NB4 (cell line): ENCODE data around the gene PIGB.

Experiments used
- DNase-seq: peaks from one replicate; pipeline ENCODE4 v3.0.0; 2010; ENCODE audit warnings: low read depth
- H3K4me3 ChIP-seq: one replicate; pipeline ENCODE4 v1.5.1; 2011; ENCODE audit warnings: mild to moderate bottlenecking, low read depth, low read length, moderate library complexity
- CTCF ChIP-seq: IDR thresholded peaks from one replicate; pipeline ENCODE4 v1.5.1; 2012; ENCODE audit warnings: low read depth, low read length
- MAX ChIP-seq: IDR thresholded peaks from 2 replicates; pipeline ENCODE4 v1.6.1; 2011; ENCODE audit warnings: low read depth, low read length
- MYC ChIP-seq: IDR thresholded peaks from 2 replicates; pipeline ENCODE4 v1.6.1; 2011; ENCODE audit warnings: low read depth, low read length

The PIGB gene

GRCh38 chr15:55402707-55403106, 83.7 kb downstream of the PIGB start:
- DNase-seq, result no peak
- peak overlapping the region; percentile 42 for H3K4me3 ChIP-seq
- no peak for TF ChIP-seq MAX
- TF ChIP-seq CTCF, result no peak

- peak; percentile 89 for DNase-seq
- TF ChIP-seq MAX (0 out of 2 replicates have a peak, but pooled peaks have one; percentile 25), MYC (peak; percentile 45; the same call in 1 of the 2 replicates), CTCF (no peak)
- H3K4me3 ChIP-seq, result peak overlapping the region; percentile 42
These were observed 84.5 kb downstream of the PIGB start for GRCh38 chr15:55403531-55403930.
